BLaER1 treated with 17β-estradiol and CSF1 and Interleukin-3, amounts not matched to agents 10 nM and 100 nM (cell line): ENCODE measurements around the gene SIM2.

ENCODE experiments used
- H3K27ac ChIP-seq, 11 experiments: shearing (Covaris generic); formaldehyde crosslinking; 2 replicates each; pipeline ENCODE4 v1.8.1; 2022
- H3K27me3 ChIP-seq, 11 experiments: shearing (Covaris generic); formaldehyde crosslinking; 2 replicates each; pipeline ENCODE4 v1.8.1; 2022
- H3K36me3 ChIP-seq, 11 experiments: shearing (Covaris generic); formaldehyde crosslinking; 2 replicates each; pipeline ENCODE4 v1.8.1; 2022
- H3K4me1 ChIP-seq, 10 experiments: shearing (Covaris generic); formaldehyde crosslinking; 2 replicates each; pipeline ENCODE4 v1.8.1; 2022
- H3K4me2 ChIP-seq, 11 experiments: shearing (Covaris generic); formaldehyde crosslinking; 2 replicates each; pipeline ENCODE4 v1.8.1; 2022
- H3K4me3 ChIP-seq, 10 experiments: shearing (Covaris generic); formaldehyde crosslinking; 2 replicates each; pipeline ENCODE4 v1.8.1; 2022
- H3K9ac ChIP-seq, 11 experiments: shearing (Covaris generic); formaldehyde crosslinking; 2 replicates each; pipeline ENCODE4 v1.8.1; 2022
- H3K9me3 ChIP-seq, 11 experiments: shearing (Covaris generic); formaldehyde crosslinking; replicated peaks in 1 of 11; 2 replicates each; pipeline ENCODE4 v1.8.1; 2022
- H4K20me1 ChIP-seq, 11 experiments: shearing (Covaris generic); formaldehyde crosslinking; 2 replicates each; pipeline ENCODE4 v1.8.1; 2022
- Cebpa-rat ChIP-seq, 11 experiments: shearing (Covaris generic); IDR thresholded peaks; 2 replicates each; pipeline ENCODE4 v1.8.1; 2022

Gene SIM2

DNA sequence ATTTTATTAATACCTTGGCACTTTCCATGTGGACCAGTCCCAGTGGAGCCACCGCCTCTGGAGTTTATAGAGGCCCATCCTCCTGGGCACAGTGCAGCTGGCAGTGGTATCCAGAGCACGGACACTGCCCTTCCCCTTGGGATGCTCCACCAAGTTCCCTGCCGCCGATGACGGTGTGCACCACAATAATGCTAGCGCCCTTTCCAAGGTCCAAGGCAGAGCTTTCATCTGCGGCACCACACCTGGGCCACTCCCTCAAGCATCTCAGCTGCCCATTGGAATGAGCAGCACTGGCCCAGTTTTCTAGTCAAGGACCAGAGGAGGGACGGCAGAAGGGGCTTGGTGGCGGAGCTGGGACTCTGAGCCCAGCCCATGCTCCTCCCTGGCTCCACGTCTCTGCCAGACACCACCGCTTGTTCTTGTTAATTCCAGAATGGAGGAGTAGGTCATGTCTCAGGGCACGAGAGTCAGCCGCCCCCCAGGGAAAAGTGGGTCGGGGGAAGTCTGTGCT, 24.5 kb downstream of the SIM2 start:
- no peaks in the 10 kb centered on the region for H4K20me1 ChIP-seq
- H3K4me2 ChIP-seq, result no peak overlapping the region
- H3K9ac ChIP-seq, result no peak overlapping the region
- no peaks in the 10 kb centered on the region for H3K36me3 ChIP-seq
- no peak overlapping the region for H3K27ac ChIP-seq
- H3K27me3 ChIP-seq, result peaks cover 0 to 10% (median 2%) of the 10 kb centered on the region in 11 experiments; a peak in 9 of 22 replicates
- H3K9me3 ChIP-seq, result no peaks in the 10 kb centered on the region
- no peak overlapping the region for H3K4me3 ChIP-seq
- H3K4me1 ChIP-seq, result peaks cover 0 to 2% (median under 1%) of the 10 kb centered on the region in 10 experiments; a peak in 5 of 20 replicates
- no peak for TF ChIP-seq Cebpa-rat (IDR thresholded peaks at IDR 0.05)

DNA sequence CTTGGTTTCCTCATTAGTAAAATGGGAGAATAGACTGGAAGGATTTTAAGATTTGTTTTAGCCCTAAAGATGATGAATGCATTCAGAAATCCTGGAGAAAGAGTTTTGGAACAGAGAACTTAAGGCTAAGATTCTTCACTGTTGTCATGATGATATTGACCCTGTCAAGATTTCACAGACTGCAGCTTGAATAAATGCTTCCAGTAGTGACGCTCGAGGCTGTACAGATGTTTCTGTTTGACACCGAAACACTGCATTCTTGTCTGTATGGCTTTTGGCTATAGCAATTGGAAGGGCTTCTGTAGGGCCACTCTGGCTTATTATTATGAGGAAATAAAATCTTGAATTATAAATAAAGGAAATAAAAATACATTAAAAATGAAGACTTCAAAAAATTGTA, 25.7 kb downstream of the SIM2 start:
- no peak overlapping the region for H3K9ac ChIP-seq
- no peaks in the 10 kb centered on the region for H3K9me3 ChIP-seq
- no peak overlapping the region for H3K4me3 ChIP-seq
- H3K36me3 ChIP-seq, result no peaks in the 10 kb centered on the region
- no peak for TF ChIP-seq Cebpa-rat (IDR thresholded peaks at IDR 0.05)
- no peak overlapping the region for H3K27ac ChIP-seq
- no peak overlapping the region for H3K4me2 ChIP-seq
- no peaks in the 10 kb centered on the region for H4K20me1 ChIP-seq
- H3K27me3 ChIP-seq, result peaks cover 0 to 3% (median 0%) of the 10 kb centered on the region in 11 experiments; a peak in 2 of 22 replicates
- peaks cover 0 to 11% (median 6%) of the 10 kb centered on the region in 10 experiments; a peak in 6 of 20 replicates for H3K4me1 ChIP-seq

DNA sequence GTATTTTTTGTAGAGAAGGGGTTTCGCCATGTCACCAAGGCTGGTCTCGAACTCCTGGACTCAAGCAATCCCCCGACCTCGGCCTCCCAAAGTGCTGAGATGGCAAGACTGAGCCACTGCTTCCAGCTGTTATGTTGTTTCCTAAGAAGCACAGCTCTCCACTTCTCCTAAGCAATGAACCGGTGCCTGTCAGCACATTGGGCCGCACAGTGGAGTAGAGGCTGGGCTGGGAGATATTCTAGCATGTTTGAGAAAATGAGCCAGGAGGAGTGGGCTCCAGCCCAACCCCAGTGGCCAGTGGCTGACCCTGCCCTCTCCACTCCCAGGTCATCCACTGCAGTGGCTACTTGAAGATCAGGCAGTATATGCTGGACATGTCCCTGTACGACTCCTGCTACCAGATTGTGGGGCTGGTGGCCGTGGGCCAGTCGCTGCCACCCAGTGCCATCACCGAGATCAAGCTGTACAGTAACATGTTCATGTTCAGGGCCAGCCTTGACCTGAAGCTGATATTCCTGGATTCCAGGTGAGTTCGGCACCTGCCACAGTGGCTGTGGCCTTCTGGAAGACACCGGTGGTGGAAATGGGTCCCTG, 27.0 kb downstream of the SIM2 start:
- TF ChIP-seq Cebpa-rat (IDR thresholded peaks at IDR 0.05), result no peak
- H3K27me3 ChIP-seq, result no peaks in the 10 kb centered on the region
- no peak overlapping the region for H3K4me3 ChIP-seq
- no peak overlapping the region for H3K27ac ChIP-seq
- peaks cover 0 to 11% (median 6%) of the 10 kb centered on the region in 10 experiments; a peak in 6 of 20 replicates for H3K4me1 ChIP-seq
- no peak overlapping the region for H3K9ac ChIP-seq
- no peaks in the 10 kb centered on the region for H4K20me1 ChIP-seq
- H3K36me3 ChIP-seq, result no peaks in the 10 kb centered on the region
- H3K4me2 ChIP-seq, result no peak overlapping the region
- H3K9me3 ChIP-seq, result no peaks in the 10 kb centered on the region

DNA sequence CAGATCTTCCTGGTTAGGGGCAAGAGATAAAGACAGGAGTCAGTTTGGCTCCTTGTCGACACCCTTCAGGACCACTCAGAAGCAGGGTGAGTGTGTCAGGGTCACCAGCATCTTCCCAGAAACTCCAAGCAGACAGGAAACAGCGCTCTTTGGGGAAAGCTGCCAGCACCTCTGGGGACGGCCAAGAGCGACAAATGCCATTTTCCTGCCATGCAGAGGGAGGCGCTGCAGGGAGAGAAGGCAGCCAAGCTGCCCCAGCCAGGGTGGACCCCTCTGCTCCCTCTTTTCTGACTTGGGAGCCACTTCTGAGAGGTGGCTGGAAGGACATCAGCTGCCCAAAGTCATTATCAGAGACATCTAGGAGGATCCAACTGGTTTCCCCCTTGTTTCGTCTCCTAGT, 29.0 kb downstream of the SIM2 start:
- peaks cover 0 to 11% (median 6%) of the 10 kb centered on the region in 10 experiments; a peak in 6 of 20 replicates for H3K4me1 ChIP-seq
- H3K36me3 ChIP-seq, result no peaks in the 10 kb centered on the region
- H3K4me3 ChIP-seq, result no peak overlapping the region
- no peak for TF ChIP-seq Cebpa-rat (IDR thresholded peaks at IDR 0.05)
- no peak overlapping the region for H3K27ac ChIP-seq
- H4K20me1 ChIP-seq, result no peaks in the 10 kb centered on the region
- H3K27me3 ChIP-seq, result no peaks in the 10 kb centered on the region
- H3K9me3 ChIP-seq, result no peaks in the 10 kb centered on the region
- peak overlapping the region in 1 of 11 experiments; percentile 31; a peak in 1 of 22 replicates for H3K4me2 ChIP-seq
- H3K9ac ChIP-seq, result no peak overlapping the region

DNA sequence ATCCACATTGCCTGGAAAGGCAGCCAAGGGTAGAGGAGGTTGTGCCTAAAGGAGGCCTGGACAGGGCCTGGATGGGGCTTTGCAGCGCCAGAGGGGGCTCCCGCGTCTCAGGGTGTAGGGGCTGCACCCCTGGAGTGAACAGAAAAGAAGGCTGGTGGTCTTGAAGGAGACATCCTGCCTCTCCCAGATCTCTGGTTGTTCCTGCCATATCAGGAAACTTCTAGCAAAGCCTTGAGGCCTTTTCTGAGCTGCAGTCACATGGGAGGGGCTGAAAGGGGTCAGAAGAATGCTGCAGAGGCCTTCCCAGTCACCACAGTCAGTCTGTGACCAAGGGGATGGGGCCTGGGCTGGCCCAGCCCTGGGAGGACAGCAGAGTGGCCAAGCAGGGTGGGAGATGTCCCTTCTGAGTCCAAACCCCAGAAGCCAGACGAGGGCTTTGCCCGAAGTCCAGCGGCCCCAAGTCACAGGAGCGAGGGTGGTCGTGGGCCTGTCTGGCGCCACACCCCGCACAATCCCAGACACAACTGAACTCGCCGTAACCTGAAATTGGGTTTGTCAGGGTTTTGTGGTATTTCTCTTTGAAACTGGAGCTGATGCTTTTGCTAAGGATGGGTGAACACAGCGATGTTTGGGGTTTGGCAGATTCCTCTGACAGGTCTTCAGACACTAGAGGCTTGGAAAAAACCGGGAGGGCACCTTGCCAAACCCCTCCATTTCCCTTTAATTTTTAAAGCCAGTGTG, 29.6 kb downstream of the SIM2 start:
- TF ChIP-seq Cebpa-rat (IDR thresholded peaks at IDR 0.05), result no peak
- Histone ChIP-seq H3K4me2 (peak overlapping the region in 7 of 11 experiments; percentile 1 to 31 (median 15); a peak in 9 of 22 replicates), H3K27ac (no peak overlapping the region), H3K9me3 (no peaks in the 10 kb centered on the region), H3K9ac (no peak overlapping the region), H3K27me3 (no peaks in the 10 kb centered on the region), H3K4me3 (no peak overlapping the region), H4K20me1 (no peaks in the 10 kb centered on the region), H3K36me3 (no peaks in the 10 kb centered on the region), H3K4me1 (peaks cover 0 to 11% (median 6%) of the 10 kb centered on the region in 10 experiments; a peak in 6 of 20 replicates)

DNA sequence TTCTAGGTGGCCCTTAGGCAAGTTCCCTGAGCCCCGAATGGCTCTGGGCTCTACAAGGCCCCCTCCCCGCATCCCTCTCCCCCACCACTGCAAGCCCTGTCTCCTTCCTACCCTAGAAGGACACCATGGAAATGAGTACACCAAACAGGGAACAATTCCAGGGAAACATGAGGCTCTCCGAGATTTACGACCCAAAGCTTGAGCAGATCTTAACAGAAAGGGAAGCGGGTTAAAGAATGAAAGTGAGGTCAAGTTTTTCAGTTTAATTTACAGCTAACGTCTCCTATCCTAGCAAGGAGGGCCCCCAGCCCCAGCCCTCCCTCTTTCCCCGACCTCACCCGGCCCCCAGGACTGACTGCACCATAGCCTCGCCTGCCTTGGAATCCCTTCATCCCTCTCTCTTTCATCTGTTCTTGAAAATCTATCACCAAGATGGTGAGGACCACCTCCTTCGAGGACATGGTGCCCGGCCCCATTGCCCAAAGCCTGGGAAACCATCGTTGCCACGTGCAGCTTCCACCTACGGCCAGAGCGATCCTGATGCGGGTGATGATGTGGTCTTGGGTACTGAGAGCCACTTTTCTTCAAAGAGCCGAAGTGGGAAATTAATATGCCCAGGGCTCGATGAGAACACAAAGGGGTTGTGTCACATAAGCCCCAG, 30.5 kb downstream of the SIM2 start:
- Histone ChIP-seq H3K4me3 (no peak overlapping the region), H3K27me3 (no peaks in the 10 kb centered on the region), H4K20me1 (no peaks in the 10 kb centered on the region), H3K27ac (no peak overlapping the region), H3K9me3 (no peaks in the 10 kb centered on the region), H3K9ac (no peak overlapping the region), H3K4me2 (peak overlapping the region in 4 of 11 experiments; percentile 1 to 31 (median 12); a peak in 4 of 22 replicates), H3K36me3 (no peaks in the 10 kb centered on the region), H3K4me1 (peaks cover 0 to 11% (median 6%) of the 10 kb centered on the region in 10 experiments; a peak in 6 of 20 replicates)
- no peak for TF ChIP-seq Cebpa-rat (IDR thresholded peaks at IDR 0.05)

DNA sequence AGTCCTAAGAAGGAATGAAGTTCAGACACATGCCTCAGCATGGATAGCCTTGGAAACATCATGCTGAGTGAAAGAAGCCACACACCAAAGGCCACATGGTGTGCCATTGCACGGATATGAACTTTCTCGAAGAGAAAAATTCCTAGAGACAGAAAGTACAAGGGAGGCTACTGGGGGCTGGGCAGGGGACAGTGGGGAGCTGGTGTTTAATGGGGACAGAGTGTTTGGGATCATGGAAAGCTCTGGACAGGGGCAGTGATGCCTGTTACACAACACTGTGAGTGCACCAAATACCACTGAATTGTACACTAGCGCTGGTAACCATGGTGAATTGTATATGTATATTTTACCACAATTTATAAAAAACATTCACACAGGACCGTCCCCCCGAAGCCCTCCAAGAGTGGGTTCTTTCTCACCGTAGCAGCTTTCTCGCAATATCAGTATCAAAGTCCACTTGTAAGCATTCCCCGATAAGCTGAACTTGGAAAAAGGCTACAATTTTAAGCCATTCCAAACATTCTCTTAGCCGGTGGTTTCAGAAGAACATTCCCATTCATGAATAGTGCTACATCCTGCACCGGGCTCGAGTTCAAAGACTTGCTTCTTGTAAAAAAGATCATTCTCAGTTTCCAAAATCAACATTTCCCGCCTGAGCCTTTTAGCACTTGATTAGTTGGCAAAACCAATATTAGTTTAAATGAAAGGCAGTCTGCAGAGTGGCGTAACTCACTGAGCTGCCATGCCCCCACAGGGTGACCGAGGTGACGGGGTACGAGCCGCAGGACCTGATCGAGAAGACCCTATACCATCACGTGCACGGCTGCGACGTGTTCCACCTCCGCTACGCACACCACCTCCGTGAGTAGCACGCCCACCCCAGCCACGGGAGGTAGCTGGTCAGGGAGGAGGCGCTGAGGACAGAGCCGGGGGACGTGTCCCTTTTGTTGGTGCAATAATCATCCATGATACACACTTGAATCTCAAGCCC, 31.7 kb downstream of the SIM2 start:
- H3K27me3 ChIP-seq, result no peaks in the 10 kb centered on the region

DNA sequence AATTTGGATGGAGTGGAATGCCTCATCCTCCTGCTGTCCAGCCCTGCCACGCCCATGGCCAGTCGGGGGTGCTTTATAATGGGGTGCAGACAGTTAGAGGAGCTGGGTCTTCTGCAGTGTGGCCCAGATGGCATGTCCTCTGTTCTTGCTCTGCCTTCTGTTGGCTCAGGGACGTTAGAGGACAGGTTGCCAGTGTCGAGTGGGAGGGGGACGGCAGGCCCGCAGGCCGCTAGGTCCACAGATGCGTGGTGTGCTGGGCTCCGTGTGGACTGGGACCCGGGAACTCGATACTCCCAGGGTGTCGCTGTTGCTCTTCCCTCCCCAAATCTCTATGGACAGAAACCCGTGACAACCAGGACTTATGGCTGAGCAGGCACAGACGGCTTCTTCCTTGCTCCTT, 33.3 kb downstream of the SIM2 start:
- Histone ChIP-seq H4K20me1 (no peaks in the 10 kb centered on the region), H3K27ac (no peak overlapping the region), H3K4me3 (no peak overlapping the region), H3K9me3 (no peaks in the 10 kb centered on the region), H3K27me3 (no peaks in the 10 kb centered on the region), H3K36me3 (no peaks in the 10 kb centered on the region), H3K9ac (no peak overlapping the region), H3K4me1 (peaks cover 0 to 11% (median 6%) of the 10 kb centered on the region in 10 experiments; a peak in 6 of 20 replicates), H3K4me2 (no peak overlapping the region)
- no peak for TF ChIP-seq Cebpa-rat (IDR thresholded peaks at IDR 0.05)

More for the DNA sequence above, 31.7 kb downstream of the SIM2 start:
- no peaks in the 10 kb centered on the region for H3K9me3 ChIP-seq
- no peak overlapping the region for H3K27ac ChIP-seq
- H4K20me1 ChIP-seq, result no peaks in the 10 kb centered on the region
- no peak for TF ChIP-seq Cebpa-rat (IDR thresholded peaks at IDR 0.05)
- peaks cover 0 to 11% (median 6%) of the 10 kb centered on the region in 10 experiments; a peak in 6 of 20 replicates for H3K4me1 ChIP-seq
- H3K4me2 ChIP-seq, result no peak overlapping the region
- H3K4me3 ChIP-seq, result no peak overlapping the region
- no peak overlapping the region for H3K9ac ChIP-seq
- H3K36me3 ChIP-seq, result no peaks in the 10 kb centered on the region
